KOPT-K1 (cell line): ENCODE data around the gene ST3GAL6.

ENCODE experiments used
- H3K27ac ChIP-seq: fragments of 200-600 bp; sonication (generic); 2 replicates; pipeline ENCODE4 v1.5.1; 2016; ENCODE audit warnings: antibody characterized with exemption, mild to moderate bottlenecking, low read depth, low read length; ENCODE audit not compliant: poor library complexity, severe bottlenecking
- H3K36me3 ChIP-seq: fragments of 200-600 bp; sonication (generic); 2 replicates; pipeline ENCODE4 v1.5.1; 2017; ENCODE audit warnings: antibody characterized with exemption, mild to moderate bottlenecking, low read length, moderate library complexity; ENCODE audit not compliant: insufficient read depth
- H3K9me3 ChIP-seq: fragments of 200-600 bp; sonication (generic); 2 replicates; pipeline ENCODE4 v1.5.1; 2017; ENCODE audit warnings: antibody characterized with exemption, low read length, mild to moderate bottlenecking; ENCODE audit not compliant: insufficient read depth, poor library complexity, severe bottlenecking

The ST3GAL6 gene

DNA sequence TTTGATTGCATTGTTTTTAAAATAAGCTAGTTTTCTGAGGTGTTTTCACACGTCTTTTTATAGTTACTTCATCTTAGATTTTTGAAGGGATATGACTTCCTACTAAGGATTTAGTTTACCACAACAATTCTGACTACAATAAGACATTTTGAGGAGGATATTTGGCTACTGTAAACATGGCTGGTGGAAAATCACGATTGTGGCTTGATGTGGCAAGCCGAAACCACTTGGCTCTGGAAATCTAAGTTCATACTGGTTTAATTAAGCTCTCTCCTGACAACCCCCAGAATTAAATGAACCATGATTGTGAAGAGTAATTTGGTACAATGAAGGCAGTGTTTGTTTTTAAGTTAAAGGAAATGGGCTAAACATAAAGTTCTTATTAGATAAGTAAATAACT lies 30.8 kb downstream of the ST3GAL6 start:
- Histone ChIP-seq H3K9me3 (no peaks in the 10 kb centered on the region), H3K27ac (no peak overlapping the region), H3K36me3 (no peaks in the 10 kb centered on the region)

DNA sequence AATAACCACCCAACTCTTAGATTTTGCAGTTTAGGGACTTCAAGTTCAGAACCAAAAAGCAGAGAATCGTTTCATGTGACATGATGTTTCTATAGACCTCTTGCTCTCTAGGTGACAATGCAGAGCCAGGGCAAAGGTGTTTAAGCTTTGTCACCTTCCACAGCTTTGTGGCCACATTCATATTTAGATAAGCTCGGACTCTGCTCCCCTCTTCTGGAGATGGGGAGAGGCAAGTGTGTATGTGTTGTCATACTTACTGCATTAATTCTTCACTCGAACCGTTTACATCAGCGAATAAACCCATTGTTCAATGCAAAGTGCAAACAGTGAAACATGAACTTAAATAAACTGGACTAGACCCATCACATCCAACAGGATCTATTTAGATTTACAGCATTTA lies 33.2 kb downstream of the ST3GAL6 start:
- H3K27ac ChIP-seq = no peak overlapping the region
- H3K9me3 ChIP-seq = no peaks in the 10 kb centered on the region
- H3K36me3 ChIP-seq = peaks cover 5% of the 10 kb centered on the region; the same call in 1 of the 2 replicates

DNA sequence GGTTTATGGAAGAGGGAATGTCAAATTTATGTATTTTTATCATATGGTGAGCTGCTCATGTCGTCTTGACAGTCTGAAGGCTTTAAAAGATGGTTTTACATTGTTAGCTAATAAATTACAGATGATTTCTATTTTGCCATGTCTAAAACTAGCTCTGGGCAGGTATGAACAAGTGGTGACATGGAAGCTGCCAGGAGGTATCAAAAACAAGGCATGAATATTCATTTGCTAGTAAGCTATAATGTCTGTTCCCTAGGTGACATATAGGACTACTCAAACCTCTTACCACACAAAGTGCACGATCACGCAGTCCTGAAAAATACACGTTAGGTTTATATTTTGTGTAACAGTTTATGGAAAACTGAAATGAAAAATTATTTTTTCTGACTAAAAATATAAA lies 34.8 kb downstream of the ST3GAL6 start:
- H3K36me3 ChIP-seq = peaks cover 5% of the 10 kb centered on the region; the same call in 1 of the 2 replicates
- H3K27ac ChIP-seq = no peak overlapping the region
- H3K9me3 ChIP-seq = no peaks in the 10 kb centered on the region

DNA sequence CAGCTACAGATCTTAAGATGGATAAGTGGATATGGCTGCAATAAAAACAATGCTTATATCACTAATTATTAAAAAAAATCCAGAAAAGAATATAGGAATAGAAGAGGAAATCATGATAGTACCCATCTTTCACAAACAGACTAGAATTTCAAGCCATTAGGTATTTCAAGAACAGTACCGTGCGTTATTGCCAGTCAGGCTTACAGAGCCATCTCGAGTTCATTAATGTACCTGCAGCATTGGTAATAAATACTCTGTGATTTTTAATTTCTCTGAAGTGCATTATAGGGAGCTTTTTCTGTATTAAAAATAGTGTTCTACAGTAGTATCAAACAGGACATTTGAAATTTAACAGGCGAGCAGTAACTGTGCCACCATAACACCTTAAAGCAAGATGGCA lies 35.7 kb downstream of the ST3GAL6 start:
- H3K36me3 ChIP-seq = peaks cover 5% of the 10 kb centered on the region; the same call in 1 of the 2 replicates
- no peak overlapping the region for H3K27ac ChIP-seq
- no peaks in the 10 kb centered on the region for H3K9me3 ChIP-seq

DNA sequence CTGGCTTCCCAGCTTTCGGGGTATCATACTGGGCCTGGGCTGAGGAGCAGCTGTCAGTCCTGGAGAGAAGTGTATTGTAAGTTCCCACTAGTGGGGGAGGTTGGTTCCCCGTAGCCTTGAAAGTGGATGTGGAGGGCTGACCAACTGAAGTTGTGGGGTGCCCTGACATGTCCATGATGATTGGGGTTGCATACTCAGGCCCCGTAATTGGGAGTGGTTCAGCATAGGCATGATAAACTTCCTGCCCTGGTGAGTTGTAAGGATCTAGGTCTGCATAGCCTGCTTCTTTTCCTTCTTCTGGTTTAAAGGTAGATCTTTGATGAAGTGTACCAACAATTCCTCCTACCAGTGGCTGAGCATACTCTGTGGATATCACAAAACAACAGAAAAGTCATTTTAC lies 36.3 kb downstream of the ST3GAL6 start:
- H3K27ac ChIP-seq = no peak overlapping the region
- peaks cover 5% of the 10 kb centered on the region; the same call in 1 of the 2 replicates for H3K36me3 ChIP-seq
- H3K9me3 ChIP-seq = no peaks in the 10 kb centered on the region

DNA sequence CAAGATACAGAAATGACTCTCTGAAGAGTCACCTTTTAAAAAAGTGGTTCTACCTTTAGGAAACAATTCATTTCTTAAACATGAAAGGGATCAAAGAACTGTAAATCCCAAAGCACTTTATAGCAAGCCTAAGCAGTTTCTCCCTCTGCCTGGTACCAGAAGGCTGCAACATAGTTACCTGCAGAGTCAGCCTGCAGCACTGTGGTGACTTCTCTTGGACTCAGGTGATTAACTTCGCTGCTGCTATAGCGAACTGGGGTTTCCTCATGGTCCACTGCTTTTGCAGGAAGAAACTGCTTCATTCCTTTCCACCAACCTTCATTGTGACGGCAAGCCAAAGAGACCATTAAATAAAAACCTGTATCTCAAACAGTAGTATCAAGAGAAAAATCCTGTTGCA lies 37.3 kb downstream of the ST3GAL6 start:
- Histone ChIP-seq H3K36me3 (peaks cover 8% of the 10 kb centered on the region), H3K27ac (no peak overlapping the region), H3K9me3 (no peaks in the 10 kb centered on the region)

DNA sequence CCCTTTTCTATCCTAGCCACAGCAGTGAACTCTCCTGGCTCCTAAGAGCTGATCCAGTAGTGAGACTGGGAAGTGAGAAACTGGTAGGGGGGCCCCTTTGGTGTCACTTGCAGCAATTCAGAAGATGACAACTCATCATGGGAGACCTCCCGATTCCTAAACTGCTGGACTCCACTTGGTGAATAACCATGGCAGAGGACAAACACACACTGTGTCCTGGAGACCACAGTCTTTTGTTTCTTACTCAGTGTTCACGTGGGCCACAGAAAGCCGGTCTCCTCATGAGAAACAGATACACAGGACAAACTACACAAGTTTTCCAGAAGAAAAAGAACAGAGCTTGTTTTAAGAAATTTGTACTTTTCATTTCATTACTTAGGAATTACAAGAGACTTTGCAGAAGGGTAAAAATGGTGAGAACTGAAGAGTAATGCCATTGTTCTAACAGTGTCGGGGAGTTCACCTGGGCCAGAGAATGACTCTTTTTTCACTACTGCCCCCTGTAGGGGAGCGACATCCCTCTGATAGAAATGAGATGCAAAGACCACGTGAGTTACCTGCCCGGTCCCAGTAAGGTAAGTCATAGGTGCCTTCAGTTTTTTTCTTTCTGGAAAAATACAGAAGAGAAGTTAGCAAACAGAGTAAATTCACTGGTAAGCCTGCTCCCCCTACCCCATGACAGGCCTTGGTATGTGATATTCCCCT lies 38.1 kb downstream of the ST3GAL6 start:
- Histone ChIP-seq H3K27ac (no peak overlapping the region), H3K36me3 (peaks cover 9% of the 10 kb centered on the region), H3K9me3 (no peaks in the 10 kb centered on the region)

DNA sequence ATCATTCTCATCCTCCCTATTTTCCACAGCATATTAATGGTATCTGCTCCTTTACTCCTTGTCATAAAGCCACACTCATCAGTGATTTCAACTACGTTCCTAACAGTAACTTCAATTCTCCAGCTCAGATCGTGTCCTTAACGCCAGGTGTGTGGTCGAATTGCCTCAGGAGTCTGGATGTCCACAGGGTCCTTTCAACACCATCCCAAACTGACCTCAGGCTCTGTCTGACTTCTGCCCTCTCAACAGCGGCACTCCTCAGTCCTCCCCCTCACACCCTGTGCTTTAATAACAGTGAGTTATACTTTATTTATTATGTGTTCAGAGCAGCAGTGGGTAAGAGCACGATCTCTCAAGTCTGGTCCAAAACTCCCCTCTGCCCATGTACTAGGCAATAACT lies 42.4 kb downstream of the ST3GAL6 start:
- no peak overlapping the region for H3K27ac ChIP-seq
- H3K36me3 ChIP-seq = peaks cover 27% of the 10 kb centered on the region
- no peaks in the 10 kb centered on the region for H3K9me3 ChIP-seq

DNA sequence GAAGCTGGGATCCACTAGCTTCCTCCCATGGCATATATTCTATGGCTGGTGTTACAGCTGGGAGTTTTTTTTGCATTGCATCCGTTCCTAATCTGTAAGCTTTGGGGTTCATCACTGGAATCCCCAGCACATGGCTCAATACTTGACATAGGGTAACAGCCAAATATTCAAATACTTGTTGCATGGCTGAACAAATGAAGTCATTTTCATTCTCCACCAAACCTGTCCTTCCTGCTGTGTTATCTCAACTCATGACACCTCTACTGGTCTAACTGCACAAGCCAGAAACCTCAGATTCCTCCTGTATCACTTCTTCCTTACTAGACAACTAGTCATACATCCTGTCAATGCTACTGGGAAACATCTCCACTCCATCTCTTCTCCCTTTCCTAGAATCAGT lies 43.4 kb downstream of the ST3GAL6 start:
- H3K36me3 ChIP-seq = peaks cover 27% of the 10 kb centered on the region
- no peak overlapping the region for H3K27ac ChIP-seq

DNA sequence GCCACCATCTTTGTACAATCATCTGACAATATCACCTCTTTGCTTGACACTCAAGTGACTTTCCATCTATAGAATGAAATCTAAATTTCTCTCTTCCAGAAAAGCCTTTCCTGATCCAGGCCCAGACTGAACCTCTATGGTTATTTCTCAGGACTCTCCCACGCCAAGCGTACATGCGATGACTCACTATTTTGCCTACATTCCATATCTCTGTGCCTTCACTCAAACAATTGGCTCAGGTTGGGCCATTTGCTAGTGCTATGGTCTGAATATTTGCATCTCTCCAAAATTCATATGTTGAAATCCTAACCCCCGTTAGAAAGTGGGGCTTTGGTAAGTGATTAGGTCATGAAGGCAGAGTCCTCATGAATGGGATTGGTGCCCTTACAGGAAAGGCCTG lies 43.9 kb downstream of the ST3GAL6 start:
- Histone ChIP-seq H3K36me3 (peaks cover 27% of the 10 kb centered on the region), H3K9me3 (no peaks in the 10 kb centered on the region), H3K27ac (no peak overlapping the region)

More for the DNA sequence above, 43.4 kb downstream of the ST3GAL6 start:
- H3K9me3 ChIP-seq = no peaks in the 10 kb centered on the region

DNA sequence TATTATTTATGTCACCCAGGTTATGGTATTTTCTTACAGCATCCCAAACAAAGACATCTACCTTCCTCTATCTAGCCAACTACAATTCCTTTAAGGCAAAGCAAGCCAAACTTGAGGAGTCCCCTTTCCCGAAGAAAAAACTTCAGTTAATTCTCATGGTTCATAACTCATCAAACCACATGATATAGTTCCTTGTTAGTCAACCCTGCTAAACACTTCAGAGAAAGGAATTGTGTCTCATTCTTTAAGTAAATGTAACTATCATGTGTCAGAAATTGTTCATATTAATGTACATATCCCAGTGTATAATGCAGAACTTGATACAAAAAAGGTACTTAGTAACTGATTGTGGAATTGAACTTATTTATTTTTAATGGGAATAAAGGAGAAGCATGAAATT lies 44.4 kb downstream of the ST3GAL6 start:
- H3K9me3 ChIP-seq = no peaks in the 10 kb centered on the region
- peaks cover 27% of the 10 kb centered on the region for H3K36me3 ChIP-seq
- H3K27ac ChIP-seq = no peak overlapping the region

DNA sequence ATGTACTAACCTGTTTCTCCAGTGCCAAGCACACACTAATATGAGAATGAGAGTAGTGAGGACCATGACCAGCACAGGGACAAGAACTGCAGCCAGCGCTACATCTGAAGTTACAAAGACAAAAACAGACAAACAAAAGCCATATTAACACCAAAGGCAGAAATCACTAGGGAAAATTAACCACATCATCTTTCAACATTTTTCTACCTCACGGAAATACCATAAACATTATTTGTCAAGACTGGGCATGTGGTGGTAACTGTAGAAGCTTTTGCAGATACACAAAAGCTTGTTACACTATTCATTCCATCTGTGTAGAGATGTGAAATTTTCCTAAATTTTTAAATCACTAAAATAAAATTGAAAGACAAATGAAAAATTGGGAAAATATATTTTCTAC lies 44.9 kb downstream of the ST3GAL6 start:
- Histone ChIP-seq H3K9me3 (no peaks in the 10 kb centered on the region), H3K36me3 (peaks cover 27% of the 10 kb centered on the region), H3K27ac (no peak overlapping the region)

DNA sequence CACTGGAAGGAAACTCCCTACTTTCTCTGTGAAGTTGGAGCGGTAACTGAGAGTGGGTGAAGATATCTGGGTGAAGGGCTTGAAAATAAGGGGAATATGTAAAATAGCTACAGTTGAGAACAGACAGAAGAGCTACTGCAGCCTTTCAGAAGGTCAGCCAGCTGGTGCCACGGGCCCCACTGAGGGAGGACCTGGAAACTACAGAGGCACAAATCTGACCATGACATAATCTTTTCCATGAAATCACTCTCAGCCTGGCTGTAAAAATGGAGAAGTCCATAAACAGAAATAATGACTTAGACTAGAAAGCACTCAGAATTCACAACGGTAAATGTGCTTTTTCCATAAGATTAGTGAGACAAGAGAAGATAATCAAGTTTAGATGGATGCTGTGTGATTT lies 46.4 kb downstream of the ST3GAL6 start:
- Histone ChIP-seq H3K27ac (no peak overlapping the region), H3K9me3 (no peaks in the 10 kb centered on the region), H3K36me3 (peaks cover 27% of the 10 kb centered on the region)

DNA sequence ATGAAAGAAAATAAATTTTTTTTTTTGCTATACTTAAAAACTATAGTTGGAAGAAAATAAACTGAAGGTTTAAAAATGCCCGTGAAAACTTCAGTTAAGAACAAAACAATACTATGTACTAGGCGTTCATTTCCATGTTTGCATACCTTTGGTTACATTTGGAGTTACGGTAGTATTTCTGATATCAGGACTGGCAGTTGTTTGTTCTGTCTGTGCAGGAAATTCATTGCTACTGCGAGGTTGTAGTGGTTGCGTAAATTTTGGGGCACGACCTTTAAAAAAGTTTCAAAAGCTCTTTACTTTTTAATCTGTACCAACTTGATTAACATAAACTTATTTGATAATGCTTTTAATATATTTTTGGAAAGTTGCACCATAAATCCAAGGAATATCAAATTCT lies 47.9 kb downstream of the ST3GAL6 start:
- no peaks in the 10 kb centered on the region for H3K9me3 ChIP-seq
- no peak overlapping the region for H3K27ac ChIP-seq
- peaks cover 24% of the 10 kb centered on the region for H3K36me3 ChIP-seq

DNA sequence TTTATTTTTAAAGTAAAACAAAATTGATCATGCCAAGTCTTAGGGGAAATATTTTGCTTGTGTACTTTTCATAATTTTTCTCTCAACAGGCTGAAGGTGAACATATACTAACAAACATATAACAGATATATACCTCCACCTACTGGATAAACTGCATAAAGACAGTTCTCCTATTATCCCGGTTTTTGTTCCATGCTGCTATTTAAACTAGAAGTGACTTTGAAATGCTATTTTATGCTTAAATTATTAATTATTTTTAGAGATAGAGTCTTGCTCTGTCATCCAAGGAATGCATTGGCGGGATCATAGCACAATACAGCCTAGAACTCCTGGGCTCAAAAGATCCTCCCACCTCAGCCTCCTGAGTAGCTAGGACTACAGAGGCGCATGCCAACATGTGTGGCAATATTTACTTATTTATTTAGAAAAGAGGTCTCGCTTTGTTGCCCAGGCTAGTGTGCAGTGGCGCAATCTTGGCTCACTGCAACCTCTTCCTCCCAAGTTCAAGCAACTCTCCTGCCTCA lies 49.8 kb downstream of the ST3GAL6 start:
- Histone ChIP-seq H3K36me3 (peaks cover 10% of the 10 kb centered on the region; the same call in 1 of the 2 replicates), H3K9me3 (no peaks in the 10 kb centered on the region), H3K27ac (no peak overlapping the region)

DNA sequence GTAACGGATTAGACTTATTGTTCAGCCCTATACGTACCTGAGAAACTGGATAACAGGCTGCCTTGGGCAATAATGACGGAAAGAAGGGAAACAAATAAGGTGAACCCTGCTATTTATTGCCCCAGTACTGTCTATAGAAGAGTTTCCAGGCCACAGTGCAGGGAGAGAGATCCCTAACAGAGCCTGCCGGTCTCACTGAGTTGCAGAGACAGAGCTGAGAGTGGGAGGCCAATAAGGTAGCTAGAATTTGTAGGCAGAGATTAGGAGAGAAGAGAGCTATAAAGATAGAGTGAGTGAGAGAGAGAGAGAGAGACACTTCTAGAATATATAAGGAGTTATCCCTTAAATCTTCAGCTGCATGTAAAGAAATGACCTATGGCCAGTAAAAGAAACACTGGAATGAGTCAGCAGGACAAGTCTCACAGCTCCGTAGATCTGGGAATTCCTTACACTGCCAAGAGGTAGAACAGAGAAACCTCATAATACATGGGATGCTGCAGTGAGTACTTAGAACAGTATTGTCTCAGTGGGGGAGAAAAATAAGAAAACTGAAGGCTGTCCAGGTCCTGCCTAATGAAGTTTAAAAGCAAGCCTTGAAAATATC lies 51.8 kb downstream of the ST3GAL6 start:
- Histone ChIP-seq H3K36me3 (peaks cover 15% of the 10 kb centered on the region; the same call in 1 of the 2 replicates), H3K27ac (no peak overlapping the region)

More for the DNA sequence above, 51.8 kb downstream of the ST3GAL6 start:
- no peaks in the 10 kb centered on the region for H3K9me3 ChIP-seq
